Measurements from ENCODE around the gene CTCF.
"Not testable (repeated sequence)": the region's sequence is repeated elsewhere in the genome, so short reads cannot be mapped to it uniquely, and the experiment has no call there.

The CTCF gene, protein sequence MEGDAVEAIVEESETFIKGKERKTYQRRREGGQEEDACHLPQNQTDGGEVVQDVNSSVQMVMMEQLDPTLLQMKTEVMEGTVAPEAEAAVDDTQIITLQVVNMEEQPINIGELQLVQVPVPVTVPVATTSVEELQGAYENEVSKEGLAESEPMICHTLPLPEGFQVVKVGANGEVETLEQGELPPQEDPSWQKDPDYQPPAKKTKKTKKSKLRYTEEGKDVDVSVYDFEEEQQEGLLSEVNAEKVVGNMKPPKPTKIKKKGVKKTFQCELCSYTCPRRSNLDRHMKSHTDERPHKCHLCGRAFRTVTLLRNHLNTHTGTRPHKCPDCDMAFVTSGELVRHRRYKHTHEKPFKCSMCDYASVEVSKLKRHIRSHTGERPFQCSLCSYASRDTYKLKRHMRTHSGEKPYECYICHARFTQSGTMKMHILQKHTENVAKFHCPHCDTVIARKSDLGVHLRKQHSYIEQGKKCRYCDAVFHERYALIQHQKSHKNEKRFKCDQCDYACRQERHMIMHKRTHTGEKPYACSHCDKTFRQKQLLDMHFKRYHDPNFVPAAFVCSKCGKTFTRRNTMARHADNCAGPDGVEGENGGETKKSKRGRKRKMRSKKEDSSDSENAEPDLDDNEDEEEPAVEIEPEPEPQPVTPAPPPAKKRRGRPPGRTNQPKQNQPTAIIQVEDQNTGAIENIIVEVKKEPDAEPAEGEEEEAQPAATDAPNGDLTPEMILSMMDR

DNA sequence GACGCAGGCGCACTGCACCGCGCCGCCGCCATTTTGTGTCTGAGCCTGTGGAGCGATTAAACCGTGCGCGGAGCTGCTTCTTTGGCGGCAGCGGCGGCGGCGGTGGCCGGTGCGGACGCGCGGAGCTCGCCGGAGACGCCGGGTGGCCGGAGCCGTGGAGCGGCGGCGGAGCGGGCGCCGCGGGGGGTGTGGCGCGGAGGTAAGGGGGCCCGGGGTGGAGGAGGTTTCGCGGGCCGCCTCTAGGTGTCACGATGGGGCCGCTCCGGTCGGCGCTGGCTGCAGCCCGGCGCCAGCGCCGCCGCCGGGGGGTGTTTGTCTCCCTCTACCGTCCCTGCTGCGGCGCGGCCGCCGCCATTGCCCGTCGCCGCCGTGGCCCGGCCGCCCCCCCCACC is at the start of gene CTCF:
CTCF (plus strand) TSS at position 1 of the 392 bp plus-strand sequence. CDS start 48,307 bp downstream, outside the sequence.
- DNase-seq (ENCODE audit: low read depth, low spot score): peak; percentile 82

DNA sequence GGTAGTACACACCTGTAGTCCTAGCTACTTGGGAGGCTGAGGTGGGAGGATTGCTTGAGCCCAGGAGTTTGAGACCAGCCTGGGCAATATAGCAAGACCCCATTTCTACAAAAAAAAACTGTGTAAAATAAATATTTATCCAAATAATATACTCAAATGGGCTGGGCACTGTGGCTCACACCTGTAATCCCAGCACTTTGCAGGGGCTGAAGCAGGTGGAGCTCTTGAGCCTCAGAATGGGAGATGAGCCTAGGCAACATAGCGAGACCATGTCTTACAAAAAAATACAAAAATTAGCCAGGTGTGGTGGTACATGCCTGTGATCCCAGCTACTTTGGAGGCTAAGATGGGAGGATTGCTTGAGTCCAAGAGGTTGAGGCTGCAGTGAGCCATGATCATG is 48.4 kb upstream of the CTCF start:
- DNase-seq (ENCODE audit: low read depth, low spot score): not testable (repeated sequence)

DNA sequence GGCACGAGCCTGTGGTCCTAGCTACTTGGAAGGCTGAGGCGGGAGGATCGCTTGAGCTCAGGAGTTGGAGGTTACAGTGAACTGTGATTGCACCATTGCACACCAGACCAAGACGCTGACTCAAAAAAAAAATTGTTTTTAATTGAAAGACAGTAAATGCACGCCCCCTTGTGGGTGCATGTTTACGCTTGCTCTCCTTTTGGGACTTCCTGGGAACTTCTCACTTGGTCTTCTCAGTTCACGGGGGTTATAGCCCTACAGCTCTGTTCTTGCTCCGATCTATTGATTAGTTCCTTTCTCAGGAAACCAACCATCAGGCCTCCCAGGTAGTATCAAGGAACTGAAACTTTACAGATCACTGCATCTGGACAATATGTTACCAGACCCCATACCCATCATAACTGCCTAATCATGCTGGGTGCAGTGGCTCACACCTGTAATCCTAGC is 47.9 kb upstream of the CTCF start:
- peak; percentile 82 for DNase-seq (ENCODE audit: low read depth, low spot score)

- DNase-seq (ENCODE audit: low read depth, low spot score): no peak
Measured at GRCh38 chr16:67516296-67517154, 45.8 kb upstream of the CTCF start.

DNA sequence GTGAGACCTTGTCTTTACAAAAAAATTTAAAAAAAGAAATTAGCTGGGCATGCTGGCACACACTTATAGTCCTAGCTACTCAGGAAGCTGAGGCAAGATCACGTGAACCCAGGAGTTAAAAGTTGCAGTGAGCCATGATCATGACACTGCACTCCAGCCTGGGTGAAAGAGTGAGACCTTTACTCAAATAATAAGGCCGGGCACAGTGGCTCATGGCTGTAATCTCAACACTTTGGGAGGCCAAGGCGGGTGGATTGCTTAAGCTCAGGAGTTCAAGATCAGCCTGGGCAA is 45.2 kb upstream of the CTCF start:
- DNase-seq (ENCODE audit: low read depth, low spot score): no peak

DNA sequence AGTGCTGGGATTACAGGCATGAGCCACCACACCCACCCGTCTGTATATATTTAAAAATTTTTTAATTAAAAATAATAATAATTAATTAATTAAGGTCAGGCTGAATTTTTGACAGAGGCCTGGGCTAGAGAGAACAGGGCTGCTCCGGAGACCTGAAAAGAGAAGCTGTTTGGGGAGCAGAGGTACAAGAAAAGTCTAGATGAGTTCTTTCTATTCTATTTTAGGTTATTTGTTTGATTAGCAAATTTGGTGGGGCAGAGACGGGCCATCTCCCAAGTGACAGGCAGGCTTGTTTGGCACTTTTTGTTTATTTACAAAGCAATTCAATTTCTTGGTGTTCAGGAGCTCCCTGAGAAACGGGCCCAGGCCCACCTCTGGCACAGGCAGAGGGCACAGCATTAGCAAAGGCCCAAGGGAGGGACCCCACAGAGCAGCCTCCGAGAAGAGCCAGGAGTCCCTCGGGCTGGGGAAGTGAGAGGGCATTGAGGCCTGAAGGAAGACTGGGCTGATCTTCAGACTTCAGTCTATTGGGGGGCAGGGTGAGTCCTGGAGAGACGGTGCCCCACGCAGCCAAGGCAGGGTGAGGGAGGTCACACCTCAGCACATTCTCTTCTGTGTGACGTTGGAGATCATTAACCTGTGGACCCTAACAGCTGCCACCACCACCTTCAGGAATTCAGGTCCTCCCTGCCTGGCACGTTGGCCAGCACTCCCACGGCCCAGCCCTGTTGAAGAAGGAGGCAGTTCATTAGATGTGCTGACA is 44.5 kb upstream of the CTCF start:
- no peak for DNase-seq (ENCODE audit: low read depth, low spot score)

DNA sequence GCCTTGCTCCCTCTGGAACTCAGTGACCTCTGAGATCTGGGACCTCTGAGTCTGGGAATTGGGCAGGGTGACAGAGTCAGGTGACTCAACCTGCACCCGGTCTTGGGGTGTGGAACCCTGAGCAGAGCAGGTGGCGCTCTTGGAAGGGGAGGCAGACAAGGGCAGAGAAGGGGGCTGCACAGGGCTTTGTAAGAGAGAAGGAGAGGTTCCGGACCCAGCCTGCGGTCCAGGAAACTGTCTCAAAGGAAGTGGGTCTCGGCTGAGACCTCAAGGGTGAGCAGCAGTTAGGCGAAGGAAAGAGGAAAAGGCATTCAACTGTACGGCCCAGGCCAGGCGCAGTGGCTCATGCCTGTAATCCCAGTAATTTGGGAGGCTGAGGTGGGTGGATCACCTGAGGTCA is 43.6 kb upstream of the CTCF start:
- no peak for DNase-seq (ENCODE audit: low read depth, low spot score)

- DNase-seq (ENCODE audit: low read depth, low spot score): no peak
Measured at GRCh38 chr16:67519242-67519641, 43.1 kb upstream of the CTCF start.

DNA sequence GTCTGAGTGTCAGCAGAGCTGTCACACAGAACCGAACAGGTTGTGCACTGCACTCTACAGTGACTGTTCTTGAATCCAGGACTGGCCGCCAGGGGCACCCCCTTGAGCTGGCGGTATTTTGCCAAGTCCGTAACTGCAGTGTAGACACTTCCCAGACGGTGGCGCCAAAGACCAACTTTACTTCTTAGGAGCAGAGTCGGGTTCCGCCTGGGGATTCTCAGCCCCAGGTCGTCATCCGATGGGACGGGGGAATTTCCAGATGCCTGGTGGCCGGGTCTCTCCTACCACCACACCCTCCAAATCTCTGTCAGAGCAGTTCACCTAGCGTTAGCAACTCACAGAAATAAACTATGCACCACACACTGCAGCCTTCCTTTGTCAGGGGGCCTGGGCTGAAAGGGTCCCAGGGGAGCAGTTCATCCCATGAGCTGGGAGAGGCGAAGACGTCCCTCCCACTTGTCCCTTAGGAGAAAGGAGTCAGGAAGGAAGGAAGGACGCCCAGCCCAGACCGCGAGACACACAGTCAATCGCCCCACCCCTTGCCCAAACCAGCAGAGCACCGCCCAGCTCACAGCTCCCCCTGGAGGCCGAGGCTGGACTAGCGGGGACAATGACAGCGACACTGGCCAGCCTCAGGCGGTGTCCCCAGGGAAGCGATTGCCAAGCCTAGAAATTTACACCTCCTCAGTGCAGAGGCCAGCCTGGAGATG is 41.1 kb upstream of the CTCF start:
- peak; percentile 99 for DNase-seq (ENCODE audit: low read depth, low spot score)

DNA sequence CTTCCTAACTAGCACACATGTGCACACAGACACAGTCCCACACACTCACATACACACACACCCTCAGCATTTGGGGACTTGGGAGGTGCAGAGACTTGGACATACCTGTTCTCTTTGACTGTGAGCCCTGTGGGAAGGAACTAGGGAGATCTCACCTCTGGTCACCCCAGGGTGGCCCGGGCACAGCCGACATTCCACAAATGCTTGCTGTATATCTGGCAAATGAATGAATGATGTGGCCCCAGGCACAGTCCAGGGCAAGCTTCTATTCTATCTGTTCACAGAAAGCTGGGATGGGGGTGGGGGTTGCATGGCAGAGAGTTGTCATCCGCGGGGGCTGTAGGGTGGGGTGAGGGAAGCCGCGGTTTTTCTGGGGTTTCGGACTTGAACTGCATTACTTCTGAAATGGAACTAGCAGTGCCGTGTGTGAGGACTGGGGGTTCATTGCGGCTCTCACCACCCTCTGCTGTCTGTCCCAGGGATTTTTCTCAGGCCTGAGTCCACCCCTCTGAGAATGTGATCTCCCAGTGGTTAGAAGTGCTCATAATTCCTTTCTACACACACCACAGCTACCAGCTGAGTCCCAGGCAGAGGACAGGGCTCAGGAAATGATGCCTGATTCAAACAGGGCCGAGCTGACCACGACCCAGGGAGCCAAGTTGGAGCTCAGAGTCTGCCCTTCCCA is 37.0 kb upstream of the CTCF start:
- DNase-seq (ENCODE audit: low read depth, low spot score): peak; percentile 31

DNA sequence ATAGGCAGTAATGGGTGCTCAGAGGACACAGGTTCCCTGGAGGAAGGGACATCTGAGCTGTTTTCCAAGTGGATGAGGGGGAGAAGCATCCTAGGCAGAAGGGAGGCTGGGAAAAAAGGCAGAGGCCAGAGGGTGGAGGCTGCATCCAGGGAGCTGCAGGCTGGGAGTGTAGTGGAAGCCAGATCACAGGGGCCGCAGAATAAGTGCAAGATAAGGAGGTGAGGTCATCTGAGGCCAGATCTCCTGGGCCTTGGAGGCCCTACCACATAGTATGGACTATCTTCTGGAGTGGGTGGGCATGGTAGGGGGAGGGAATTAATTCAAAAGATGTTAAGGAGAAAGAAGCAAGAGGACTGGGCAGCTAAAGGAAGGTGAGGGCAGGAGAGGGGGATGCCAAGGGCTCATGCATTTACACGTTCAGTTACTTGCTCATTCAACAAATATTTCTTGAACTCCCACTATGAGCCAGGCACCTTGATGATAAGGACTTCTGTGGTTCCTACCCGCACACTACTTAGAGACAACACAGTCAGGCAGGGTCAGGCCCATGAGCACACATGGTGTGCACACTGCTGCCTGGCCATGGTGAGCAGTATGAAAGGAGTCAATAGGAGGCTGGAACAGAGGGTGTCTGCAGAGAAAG is 36.1 kb upstream of the CTCF start:
- DNase-seq (ENCODE audit: low read depth, low spot score): peak; percentile 46

DNA sequence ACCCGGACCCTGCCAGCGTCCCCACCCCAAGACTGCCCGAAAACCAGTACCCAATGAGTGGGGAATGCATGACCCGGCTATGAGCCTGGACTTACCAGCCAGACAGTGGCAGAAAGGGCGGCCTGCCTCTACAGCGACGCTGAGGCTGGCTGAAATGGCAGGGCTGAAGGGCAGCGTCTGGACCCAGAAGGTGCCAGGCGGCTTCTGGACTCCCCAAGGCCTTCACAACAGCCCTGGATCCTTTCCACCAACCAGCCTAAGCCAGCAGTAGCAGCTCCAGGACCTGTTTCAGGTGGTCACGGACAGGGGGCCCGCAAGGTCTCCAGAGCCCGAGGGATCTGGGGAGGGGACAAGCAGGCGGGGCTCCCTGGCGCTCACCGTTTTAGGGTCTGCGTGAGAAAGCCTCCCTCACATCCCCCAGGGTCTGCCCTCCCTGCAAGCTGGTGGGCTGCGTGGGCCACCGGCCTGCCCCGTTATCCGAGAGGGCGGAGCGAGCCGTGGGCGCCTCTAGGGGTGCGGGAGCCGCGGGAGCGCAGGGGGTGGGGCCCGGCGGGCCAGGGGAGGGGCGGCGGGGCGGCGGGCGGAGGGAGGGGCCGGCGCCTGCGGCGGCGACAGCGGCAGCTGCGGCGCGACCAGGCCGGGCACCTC is 34.0 kb upstream of the CTCF start, which contains the start of gene RIPOR1:
RIPOR1 (plus strand) TSS at position 608 of the 648 bp plus-strand sequence. CDS start 9,618 bp downstream, outside the sequence.
- DNase-seq (ENCODE audit: low read depth, low spot score): peak; percentile 68

GRCh38 chr16:67528870-67529581 is 33.3 kb upstream of the CTCF start:
- peak; percentile 71 for DNase-seq (ENCODE audit: low read depth, low spot score)

DNA sequence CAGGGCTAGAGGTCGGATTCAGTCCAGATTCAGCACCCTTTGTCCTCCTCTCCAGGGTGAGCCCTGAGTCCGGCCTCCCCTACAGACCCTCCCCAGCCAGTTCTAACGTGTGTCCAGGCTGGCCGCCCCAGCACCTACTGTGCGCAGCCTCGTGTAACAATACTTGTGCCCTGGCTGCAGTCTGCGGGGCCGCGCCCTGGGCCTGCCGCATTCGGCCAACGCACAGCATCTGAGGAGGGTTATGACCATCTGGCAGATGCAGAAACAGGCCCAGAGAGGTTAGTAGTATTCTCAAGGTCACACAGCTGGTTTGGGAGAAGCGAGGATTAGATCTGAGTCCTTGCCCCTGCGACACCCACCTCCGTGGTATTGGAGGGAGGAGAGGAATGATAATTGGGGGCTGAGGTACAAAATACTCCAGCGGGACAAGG is 32.7 kb upstream of the CTCF start:
- no peak for DNase-seq (ENCODE audit: low read depth, low spot score)

DNA sequence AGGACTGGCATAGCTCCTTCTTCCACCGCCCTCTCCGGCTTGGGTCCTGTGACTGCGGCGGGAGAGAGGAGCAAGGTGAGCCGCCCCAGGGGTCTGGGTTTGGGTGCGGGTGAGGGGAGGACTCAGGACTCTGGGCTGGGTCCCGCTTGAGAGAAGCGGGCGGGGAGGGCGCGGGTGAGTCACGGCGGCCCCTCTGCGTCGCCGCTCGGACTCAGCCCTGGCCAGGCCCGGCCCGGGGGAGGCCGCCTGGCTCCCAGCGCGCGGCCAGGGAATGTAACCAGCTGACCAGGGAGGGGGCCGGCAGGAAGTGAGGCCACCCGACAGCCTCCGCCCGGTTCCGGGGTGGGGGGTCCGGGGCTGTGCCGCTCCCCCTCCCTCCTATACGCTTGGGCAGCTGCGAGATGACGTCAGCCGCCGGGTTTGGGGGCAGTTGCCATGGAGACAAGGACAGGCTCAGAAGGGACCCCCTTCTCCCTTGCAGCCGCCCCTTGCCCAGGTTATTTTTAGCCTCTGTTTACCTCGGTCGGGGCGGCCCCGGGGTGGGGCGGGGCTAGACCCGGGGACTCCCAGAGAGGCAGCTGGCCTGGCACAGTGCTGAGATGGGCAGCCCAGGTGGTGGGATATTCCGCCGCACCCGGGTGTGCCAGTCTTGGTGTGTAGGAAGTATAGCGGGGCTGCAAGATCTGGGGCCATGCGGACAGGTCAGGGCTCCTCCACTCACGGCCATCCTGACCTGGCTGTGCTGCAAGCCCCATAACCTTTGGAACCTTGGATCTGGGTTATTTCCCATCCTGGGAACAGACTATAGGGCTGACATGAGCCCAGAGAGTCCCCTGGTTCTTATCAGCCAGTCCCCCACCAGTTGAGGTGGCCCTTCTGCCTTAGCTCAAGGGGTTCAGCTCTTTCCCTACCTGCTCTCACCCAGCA is 32.0 kb upstream of the CTCF start:
- peak; percentile 63 for DNase-seq (ENCODE audit: low read depth, low spot score)

GRCh38 chr16:67531247-67531646 is 31.1 kb upstream of the CTCF start:
- no peak for DNase-seq (ENCODE audit: low read depth, low spot score)

- no peak for DNase-seq (ENCODE audit: low read depth, low spot score)
Measured at GRCh38 chr16:67533024-67533560, 29.2 kb upstream of the CTCF start.
